Measurements from ENCODE around the gene TOMM6. TPM values are rescaled to one million over a fixed set of nuclear protein-coding genes. Genes with fewer than 3 reads are reported as not detected.
"Not testable (repeated sequence)": the region's sequence is repeated elsewhere in the genome, so short reads cannot be mapped to it uniquely, and the experiment has no call there.

Gene TOMM6
- total and polyA plus RNA-seq, 4 donors, result 48.2 to 123 (median 86.1) TPM

GRCh38 chr6:41763470-41763869 is 24.0 kb upstream of the TOMM6 start:
- no peak overlapping the region for H3K4me3 ChIP-seq (ENCODE audit: low read depth in 1 of 3, low read length in 3 of 3)
- H3K4me1 ChIP-seq (ENCODE audit: control insufficient read depth in 4 of 4, insufficient read depth in 4 of 4, low read length in 3 of 4), result no peaks in the 10 kb centered on the region
- no peaks in the 10 kb centered on the region for H3K36me3 ChIP-seq (ENCODE audit: control insufficient read depth in 4 of 4, insufficient read depth in 3 of 4, low read depth in 1 of 4, low read length in 3 of 4)
- no peak overlapping the region for H3K9ac ChIP-seq (ENCODE audit: low read depth in 1 of 2, low read length in 2 of 2)
- WGBS, result 51% methylated on average over 2 of the region's 2 CpGs
- no peak for DNase-seq (ENCODE audit: low spot score)
- H3K9me3 ChIP-seq (ENCODE audit: control insufficient read depth in 4 of 4, low read length in 3 of 4), result no peaks in the 10 kb centered on the region
- no peaks in the 10 kb centered on the region for H3K27me3 ChIP-seq (ENCODE audit: control insufficient read depth in 4 of 4, insufficient read depth in 4 of 4, low read length in 3 of 4)
- no peak overlapping the region for H3K27ac ChIP-seq (ENCODE audit: low read depth in 1 of 2, low read length in 2 of 2)
- TF ChIP-seq CTCF (IDR thresholded peaks at IDR 0.05; ENCODE audit: low read depth, low read length, missing input control), result no peak
- no peak for TF ChIP-seq GABPA (IDR thresholded peaks at IDR 0.05 in 1 of 2, conservative IDR thresholded peaks at IDR 0.05 in 1 of 2)
- TF ChIP-seq RXRA (IDR thresholded peaks at IDR 0.05), result no peak
- no peak for TF ChIP-seq ATF3 (IDR thresholded peaks at IDR 0.05)
- no peak for TF ChIP-seq FOXA1 (IDR thresholded peaks at IDR 0.05)
- TF ChIP-seq SP1 (IDR thresholded peaks at IDR 0.05), result no peak
- TF ChIP-seq HNF4A (conservative IDR thresholded peaks at IDR 0.05), result no peak
- no peak for TF ChIP-seq HNF4G (IDR thresholded peaks at IDR 0.05)
- no peak for TF ChIP-seq REST (IDR thresholded peaks at IDR 0.05)
- no peak for TF ChIP-seq FOXA2 (IDR thresholded peaks at IDR 0.05)
- TF ChIP-seq RAD21 (IDR thresholded peaks at IDR 0.05), result no peak
- TF ChIP-seq YY1 (IDR thresholded peaks at IDR 0.05), result no peak
- TF ChIP-seq ZBTB33 (IDR thresholded peaks at IDR 0.05), result no peak
- TF ChIP-seq EGR1 (IDR thresholded peaks at IDR 0.05; ENCODE audit: low read depth in 2 of 2), result no peak
- no peak for TF ChIP-seq JUND (IDR thresholded peaks at IDR 0.05)

GRCh38 chr6:41766043-41766664 is 21.3 kb upstream of the TOMM6 start:
- H3K4me1 ChIP-seq (ENCODE audit: control insufficient read depth in 4 of 4, insufficient read depth in 4 of 4, low read length in 3 of 4); H3K4me3 ChIP-seq (ENCODE audit: low read depth in 1 of 3, low read length in 3 of 3); DNase-seq (ENCODE audit: low spot score); H3K9ac ChIP-seq (ENCODE audit: low read depth in 1 of 2, low read length in 2 of 2); H3K27me3 ChIP-seq (ENCODE audit: control insufficient read depth in 4 of 4, insufficient read depth in 4 of 4, low read length in 3 of 4); H3K27ac ChIP-seq (ENCODE audit: low read depth in 1 of 2, low read length in 2 of 2); H3K9me3 ChIP-seq (ENCODE audit: control insufficient read depth in 4 of 4, low read length in 3 of 4); H3K36me3 ChIP-seq (ENCODE audit: control insufficient read depth in 4 of 4, insufficient read depth in 3 of 4, low read depth in 1 of 4, low read length in 3 of 4): not testable (repeated sequence)
- WGBS, result 88% methylated on average over 4 of the region's 4 CpGs
